GM18502 (cell line): Measurements from ENCODE around the gene SLC7A6OS.

Source experiments
- ATAC-seq: cut with Tn5 transposase; IDR thresholded peaks from one replicate; pipeline ENCODE4 v1.9.1; 2021; ENCODE audit warnings: mild to moderate bottlenecking; ENCODE audit not compliant: unreplicated experiment, poor library complexity

Gene SLC7A6OS

DNA sequence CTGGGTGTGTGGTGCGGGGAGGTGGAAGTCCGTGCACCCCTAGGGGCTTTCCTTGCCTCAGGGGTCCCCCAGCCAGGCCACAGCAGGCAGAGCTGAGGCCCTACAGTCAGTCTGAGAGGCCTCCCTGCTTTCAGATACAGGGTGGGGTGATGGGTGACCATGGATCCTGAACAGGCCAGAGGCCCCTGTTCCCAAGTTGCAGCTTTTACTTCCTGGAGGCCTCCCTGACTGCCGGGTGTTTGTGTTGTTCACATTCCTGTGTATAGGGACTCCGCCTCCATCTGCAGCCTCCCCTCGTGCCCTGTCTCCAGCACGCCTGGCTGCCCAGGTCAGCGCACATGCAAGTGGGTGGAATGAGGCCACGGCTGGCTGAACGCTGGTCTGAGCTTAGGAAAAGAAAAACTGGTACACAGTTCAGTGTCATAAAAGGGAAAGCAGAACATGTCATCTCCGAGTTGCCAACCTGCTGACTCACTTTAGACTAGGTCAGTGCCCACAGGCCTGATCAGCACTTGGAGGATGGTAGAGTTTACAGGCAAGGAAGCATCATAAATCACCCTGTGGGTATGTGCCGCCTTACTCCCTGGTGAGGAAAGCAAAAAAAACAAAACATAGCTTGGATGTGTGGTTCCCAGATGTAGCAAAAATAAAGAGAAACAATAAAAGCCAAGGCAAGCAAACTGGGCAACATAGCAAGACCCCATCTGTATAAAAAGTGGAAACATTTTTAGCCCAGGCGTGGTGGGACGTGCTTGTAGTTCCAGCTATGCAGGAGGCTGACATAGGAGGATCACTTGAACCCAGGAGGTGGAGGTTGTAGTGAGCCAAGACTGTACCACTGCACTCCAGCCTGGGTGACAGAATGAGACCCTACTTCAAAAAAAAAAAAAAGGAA is 52.6 kb downstream of the SLC7A6OS start:
- no peak for ATAC-seq

DNA sequence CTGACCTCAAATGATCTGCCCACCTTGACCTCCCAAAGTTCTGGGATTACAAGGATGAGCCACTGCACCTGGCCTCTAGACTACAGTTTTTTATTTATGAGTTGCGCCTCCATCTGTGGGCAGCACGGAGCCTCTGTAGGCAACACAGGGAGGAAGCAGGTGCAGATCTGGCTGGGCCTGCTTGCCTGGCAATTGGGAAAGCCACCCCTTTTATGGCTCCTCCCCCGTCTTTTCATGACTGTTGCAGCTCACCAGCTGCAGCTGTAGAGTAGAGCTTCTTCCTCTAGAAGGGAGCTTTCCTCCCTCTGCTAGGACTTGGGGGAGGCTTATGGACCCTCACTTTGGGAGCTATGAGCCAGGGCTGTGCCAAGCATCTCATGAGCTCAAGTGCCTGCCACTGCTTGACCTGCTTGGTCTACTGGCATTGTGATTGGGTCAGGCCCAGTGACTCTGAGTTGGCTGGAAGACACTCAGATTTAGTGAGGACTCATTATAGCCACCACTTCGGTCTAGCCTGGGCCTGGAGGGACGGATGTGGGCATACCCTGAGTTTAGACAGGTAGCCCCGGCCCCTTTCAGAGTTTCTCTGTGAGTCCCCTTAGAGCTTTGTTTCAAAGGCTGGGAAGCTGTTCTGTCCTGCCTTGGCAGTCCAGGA is 53.4 kb downstream of the SLC7A6OS start:
- ATAC-seq, result no peak

DNA sequence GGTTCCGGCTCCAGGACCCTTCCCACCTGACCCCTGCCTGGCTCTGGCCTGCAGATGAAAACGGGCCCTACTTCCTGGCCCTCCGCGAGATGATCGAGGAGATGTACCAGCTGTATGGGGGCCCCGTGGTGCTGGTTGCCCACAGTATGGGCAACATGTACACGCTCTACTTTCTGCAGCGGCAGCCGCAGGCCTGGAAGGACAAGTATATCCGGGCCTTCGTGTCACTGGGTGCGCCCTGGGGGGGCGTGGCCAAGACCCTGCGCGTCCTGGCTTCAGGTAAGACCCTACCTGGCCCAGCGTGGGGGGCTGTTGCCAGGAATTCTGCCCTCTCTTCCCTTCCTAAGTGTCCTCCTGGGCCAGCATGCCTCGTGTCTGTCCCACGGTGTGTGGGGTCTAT is 55.0 kb downstream of the SLC7A6OS start:
- no peak for ATAC-seq

DNA sequence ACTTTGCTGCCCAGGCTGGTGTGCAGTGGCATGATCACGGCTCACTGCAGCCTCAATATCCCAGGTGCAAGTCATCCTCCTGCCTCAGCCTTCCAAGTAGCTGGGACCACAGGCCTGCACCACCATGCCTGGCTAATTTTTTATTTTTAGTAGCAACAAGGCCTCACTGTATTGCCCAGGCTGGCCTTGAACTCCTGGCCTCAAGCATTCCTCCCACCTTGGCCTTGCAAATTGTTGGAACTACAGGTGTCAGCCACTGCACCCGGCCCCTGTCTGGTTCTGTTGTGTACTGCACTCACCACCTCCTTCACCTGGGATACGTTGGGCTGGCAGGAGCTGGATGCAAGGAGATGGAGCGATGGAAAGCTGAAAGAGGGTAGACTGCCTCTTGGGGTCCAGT is 57.0 kb downstream of the SLC7A6OS start:
- ATAC-seq, result no peak

DNA sequence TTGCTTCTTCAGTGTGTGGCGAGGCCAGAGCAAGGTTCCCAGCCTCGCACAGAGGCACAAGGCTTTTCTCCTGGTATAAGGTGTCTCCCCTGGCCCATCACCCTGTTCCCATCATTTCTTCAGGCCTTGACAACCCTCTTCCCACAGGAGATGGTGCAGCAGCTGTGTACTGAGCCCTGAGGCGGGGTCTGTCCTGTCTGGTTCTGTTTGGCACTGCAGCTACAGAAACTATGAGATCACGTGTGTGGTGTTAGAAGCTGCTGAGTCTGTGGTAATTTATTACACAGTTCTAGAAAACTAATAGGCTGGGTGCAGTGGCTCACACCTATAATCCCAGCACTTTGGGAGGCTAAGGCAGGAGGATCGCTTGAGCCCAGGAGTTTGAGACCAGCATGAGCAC is 58.4 kb downstream of the SLC7A6OS start:
- ATAC-seq, result no peak

DNA sequence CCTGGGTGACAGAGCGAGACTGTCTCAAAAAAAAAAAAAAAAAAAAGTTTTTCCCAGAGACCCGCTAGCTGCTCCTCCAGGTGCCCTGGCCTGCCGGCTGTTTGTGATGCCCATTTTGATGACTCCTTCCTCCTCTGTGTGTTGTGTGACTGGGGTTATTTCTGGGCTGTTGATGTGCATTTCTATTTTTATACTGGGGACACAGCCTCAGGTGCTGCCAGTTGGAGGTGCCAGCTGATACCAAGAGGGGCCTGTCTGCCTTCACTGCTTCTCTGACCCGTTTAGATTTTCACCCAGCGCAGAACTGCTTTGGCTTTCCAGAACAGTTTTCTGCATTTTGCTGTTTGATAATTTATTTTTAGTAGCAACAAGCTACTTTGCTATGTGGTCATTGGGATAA is 58.9 kb downstream of the SLC7A6OS start:
- ATAC-seq, result no peak

DNA sequence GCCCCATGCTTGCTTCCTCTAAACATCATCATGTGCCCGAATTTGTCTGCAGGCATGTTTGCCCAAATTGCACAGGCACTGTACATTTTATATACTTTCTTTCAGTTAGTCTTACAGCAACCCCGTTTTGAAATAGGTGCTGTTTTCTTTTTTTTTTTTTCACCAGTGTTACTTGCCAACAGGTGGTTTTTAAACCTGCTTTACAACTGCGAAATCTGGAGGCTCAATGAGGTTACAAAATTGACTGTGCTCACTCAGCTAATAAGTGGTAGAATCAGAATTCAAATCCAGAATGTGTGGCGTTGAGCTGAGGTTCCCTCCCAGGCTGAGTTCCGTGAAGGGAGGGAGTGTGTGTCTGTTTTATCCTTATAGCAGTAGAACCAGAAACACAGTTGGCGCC is 59.8 kb downstream of the SLC7A6OS start:
- ATAC-seq, result no peak

DNA sequence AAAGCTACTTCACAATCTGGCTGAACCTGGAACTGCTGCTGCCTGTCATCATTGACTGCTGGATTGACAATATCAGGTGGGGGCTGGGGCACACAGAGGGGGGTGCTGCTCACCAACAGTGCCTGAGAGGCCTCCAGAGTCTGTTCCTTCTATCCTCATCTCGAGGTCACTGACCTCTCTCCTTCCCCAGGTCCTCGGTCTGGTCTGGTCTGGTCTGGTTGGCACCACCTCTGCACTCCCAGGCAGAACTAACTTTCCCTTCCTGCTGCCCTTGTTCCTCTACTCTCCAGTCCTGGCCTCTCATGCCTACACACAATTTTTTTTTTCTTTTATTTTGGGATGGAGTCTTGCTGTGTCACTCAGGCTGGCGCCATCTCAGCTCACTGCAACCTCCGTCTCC is 61.4 kb downstream of the SLC7A6OS start:
- ATAC-seq, result no peak
